HL-60/S4 treated with phorbol 12-myristate 13-acetate at 8.2 ng/mL for 4 days and 3 days (cell line): ENCODE measurements around the gene PCNX1.

Experiments
- in situ Hi-C: fragments of 300-500 bp; cut with MboI; formaldehyde crosslinking; loops from 2 replicates; pipeline ENCODE4 v1.15.0; 2022; ENCODE audit warnings: low sequenced_read_pairs

PCNX1 gene

DNA sequence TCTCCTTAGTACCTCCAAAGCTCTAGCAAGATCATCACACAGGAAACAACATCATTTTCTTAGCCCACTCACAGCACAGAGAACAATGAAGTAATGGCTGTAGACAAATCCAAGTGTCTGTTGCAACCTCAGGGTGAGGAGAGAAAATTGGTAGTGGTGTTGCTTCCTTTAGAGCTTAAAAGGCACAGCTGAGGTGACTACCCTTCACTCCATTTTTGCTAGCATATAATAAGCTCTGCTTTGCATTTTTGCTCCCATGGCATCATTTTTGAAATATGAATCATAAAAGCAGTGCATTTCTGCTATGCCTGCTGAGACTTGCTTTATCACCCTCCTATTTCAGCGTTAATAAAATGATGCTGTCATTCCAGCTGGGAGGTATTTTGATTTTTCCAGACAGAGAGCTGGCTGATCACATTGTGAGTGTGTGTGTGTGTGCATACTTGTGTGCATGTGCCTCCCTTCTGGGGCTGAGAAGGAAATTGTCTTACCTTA lies 18.5 kb upstream of the PCNX1 start:
- in situ Hi-C loops = no loop called here

GRCh38 chr14:70889555-70889954 lies 17.7 kb upstream of the PCNX1 start:
- in situ Hi-C loops = no loop called here

DNA sequence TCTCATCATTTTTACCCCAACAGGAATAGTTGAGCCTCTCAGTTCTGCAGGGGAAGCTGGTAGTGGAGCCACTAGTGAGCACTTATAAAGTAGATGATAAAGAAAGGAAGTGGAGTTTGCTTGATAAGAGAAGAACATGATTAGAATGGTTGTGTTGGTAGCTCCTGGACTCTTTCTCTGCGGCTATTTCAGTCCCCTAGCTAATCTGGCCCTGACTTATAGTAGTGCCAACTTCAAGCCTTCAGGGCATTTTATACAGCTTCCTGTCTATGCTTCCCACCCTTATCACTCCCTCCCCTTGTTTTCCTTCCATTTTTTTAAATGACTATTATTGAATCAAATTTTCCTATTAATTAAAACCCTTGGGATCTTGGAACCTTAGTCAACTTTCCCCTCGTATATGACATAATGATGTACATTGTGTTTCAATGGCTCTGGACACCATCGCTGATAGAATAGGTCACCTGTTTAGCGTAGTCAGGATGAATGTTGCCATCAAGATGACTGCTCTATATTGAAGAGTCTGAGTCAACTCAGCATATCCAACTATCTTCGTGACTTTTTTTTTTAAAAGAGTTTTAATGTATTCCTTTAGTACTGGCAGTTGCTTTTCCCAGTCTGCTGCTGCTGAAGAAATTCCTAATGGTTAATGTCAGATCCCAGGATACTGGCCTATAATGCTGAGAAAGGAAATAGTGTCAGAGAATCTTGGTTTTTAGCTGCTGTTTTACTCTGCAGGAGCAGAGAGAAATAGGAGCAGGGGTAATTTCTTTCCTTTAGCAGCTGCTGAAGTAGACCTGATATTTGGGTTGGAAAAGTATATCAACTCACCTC lies 16.2 kb upstream of the PCNX1 start:
- in situ Hi-C loops = no loop called here

DNA sequence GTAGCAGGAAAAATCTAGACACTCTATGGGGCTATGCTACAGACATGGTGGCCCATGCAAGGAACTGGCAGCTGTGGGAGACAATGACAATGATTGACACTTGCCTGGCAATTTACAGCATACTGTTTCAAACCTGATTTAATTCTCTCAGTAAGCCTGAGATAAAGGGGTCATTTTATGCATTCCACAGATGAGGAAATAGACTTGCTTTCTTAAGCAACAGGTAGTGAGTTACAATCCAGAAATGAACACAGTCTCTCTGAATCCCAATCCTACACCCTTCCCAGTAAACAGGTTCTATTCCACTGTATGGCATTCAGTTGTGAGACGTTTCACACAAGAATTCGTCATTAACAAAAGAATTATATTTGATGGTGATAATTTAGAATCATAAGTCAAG lies 15.5 kb upstream of the PCNX1 start:
- in situ Hi-C loops = no loop called here

DNA sequence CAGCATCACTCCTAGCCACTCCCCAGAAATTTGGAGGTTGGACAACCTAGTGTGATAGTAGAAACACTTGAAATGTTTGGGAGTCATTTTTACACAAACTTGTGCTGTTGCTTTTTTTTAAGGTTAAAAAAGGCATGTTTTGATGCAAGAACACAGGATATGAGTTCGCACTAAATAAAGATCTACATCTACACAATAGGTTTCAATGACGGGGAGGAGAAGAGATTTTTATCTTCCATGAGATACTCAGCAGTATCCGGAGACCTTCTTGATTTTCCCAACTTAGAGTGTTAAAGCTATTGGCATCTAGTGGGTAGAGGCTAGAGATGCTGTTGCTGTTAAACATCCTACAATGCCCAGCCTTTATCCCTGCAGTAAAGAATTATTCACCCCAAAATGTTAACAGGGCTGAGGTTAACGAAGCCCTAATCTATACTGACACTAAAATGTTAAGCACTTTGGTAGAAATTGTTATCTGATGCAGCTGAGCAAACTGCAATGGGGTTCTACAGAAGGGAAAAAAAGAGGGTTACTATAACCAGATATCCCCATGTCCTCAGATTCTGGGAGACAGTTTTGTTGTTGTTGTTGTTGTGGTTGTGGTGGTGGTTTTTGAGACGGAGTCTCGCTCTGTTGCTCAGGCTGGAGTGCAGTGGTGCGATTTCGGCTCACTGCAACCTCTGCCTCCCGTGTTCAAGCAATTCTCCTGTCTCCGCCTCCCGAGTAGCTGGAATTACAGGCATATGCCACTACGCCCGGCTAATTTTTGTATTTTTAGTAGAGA lies 14.0 kb upstream of the PCNX1 start:
- in situ Hi-C loops = no loop called here

GRCh38 chr14:70893858-70894291 lies 13.4 kb upstream of the PCNX1 start:
- in situ Hi-C loops = no loop called here

DNA sequence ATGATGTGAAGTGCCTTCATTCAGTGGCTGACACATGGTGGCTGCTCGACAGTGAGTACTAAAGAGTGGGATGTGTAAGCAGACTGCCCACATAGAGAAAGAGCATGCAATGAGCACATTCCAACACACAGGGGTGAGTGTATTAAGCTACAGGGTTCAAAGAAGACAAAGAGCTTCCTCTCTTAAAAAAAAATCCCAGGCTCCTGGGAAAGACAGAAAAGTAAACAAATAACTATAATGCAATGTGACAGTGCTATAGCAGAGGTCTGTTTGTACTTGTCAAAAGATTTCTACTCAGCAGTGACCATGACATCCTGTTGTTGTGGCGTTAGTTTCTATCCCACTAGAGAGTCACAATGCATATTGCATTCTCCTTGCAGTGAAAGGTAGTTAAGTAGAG lies 12.4 kb upstream of the PCNX1 start:
- in situ Hi-C loops = no loop called here

- in situ Hi-C loops = no loop called here
Measured at GRCh38 chr14:70896317-70896716, 10.9 kb upstream of the PCNX1 start.

DNA sequence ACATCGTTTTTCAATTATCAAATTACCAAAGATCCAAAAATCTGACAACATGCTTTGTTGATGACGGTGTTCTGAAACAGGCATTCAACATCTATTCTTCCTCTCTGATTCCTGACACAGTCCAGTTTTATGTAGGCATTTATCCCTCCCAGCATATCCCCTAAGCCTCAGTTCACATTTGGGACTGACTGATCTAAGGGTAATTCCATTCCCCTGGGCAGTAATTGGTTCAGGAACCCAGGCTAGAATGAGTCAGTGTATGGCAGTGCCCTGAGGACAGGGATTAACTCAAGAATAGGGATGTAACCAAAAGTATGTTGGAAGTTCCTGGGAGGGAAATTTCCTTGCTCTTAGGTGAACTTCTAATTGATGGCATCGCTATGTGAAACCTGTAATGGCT lies 10.3 kb upstream of the PCNX1 start:
- in situ Hi-C loops = no loop called here

GRCh38 chr14:70897464-70897863 lies 9.8 kb upstream of the PCNX1 start:
- in situ Hi-C loops = no loop called here

DNA sequence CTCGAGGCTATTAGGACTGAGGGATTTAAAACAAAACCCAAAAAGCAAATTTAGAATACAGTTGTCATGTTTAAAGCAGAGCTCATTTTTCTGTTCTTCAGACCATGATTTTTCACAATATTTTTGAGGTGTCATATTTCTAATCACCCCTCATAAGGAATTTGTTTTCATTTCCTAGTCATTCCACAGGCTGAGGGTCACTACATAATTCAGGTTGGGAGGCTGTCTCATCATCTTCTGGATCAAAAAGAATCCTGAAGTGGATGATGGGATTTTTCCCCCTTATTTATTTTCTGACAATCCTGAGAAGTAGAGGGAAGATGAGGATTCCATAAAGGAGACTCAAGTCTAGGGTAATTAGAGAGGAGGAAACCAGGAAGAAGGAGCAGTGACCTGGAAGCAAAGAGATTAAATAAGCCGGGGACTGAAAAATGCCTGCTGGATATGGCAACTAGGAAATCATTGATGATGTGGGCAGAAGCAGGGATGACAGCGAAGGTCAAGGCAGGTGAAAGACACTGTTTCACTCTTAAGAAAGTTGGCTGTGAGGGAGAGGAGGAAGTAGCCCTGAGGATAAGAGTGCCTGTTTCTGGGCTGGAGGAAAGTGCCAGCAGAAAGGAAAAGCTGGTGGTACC lies 9.0 kb upstream of the PCNX1 start:
- in situ Hi-C loops = no loop called here

DNA sequence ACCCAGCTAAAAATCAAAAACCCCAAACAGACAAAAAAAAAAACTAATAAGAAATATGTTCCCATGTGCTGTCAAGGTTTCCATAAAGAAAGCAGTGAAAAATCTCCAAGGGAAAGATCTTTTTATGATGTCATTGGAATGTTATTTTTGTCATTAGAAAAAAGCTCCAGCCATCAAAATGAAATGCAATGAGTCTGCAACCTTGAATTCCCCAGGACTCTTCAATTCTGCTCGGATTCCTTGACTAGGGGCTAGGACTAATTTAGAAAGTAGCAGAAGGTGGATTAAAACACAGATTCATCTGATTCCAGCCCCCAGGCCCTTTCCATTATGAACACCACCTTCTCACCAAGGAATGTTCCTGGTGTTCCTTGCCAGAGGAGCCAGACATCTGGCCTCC lies 6.0 kb upstream of the PCNX1 start:
- in situ Hi-C loops = no loop called here

- in situ Hi-C loops = no loop called here
Measured at GRCh38 chr14:70902184-70902583, 5.1 kb upstream of the PCNX1 start.

- in situ Hi-C loops = no loop called here
Measured at GRCh38 chr14:70904373-70904772, 2.9 kb upstream of the PCNX1 start.

GRCh38 chr14:70905301-70905700 lies 2.0 kb upstream of the PCNX1 start:
- in situ Hi-C loops = no loop called here

GRCh38 chr14:70906793-70907175 lies 475 bp upstream of the PCNX1 start:
- in situ Hi-C loops = no loop called here

- in situ Hi-C loops = no loop called here
Measured at GRCh38 chr14:70907996-70908934, 1.0 kb downstream of the PCNX1 start.

DNA sequence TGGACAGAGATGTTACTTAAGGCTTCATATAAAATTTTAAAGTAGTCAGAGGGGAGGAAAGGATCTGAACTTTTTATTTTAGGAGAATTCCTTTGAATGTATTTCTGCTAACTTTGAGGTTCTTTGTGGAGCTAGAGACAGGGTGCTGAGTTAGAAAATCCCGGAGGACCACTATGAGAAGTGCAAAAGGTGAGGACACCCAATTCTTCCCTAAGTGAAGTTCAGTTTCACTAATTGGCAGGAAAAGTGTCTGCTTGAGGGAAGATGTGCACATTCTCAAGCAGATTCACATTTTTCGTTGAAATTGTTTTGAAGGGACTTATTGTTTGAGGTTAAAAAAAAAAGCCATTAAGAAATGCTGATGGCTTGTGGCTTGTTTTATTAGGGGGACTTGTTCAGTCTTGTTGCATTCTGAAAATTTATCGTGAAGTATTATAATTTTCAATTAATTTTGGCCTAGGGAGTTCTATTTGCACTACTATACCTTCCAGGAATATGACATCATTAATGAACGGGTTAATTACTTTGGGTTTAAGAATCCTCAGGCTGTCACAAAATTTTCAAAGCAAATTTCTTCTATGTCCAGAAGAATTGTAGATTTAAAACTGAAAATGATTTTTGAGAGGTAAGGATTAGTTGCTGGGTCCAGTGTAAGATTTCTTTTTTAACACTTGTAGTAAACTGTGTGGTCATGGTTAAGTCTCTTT lies 1.8 kb downstream of the PCNX1 start:
- in situ Hi-C loops = no loop called here

DNA sequence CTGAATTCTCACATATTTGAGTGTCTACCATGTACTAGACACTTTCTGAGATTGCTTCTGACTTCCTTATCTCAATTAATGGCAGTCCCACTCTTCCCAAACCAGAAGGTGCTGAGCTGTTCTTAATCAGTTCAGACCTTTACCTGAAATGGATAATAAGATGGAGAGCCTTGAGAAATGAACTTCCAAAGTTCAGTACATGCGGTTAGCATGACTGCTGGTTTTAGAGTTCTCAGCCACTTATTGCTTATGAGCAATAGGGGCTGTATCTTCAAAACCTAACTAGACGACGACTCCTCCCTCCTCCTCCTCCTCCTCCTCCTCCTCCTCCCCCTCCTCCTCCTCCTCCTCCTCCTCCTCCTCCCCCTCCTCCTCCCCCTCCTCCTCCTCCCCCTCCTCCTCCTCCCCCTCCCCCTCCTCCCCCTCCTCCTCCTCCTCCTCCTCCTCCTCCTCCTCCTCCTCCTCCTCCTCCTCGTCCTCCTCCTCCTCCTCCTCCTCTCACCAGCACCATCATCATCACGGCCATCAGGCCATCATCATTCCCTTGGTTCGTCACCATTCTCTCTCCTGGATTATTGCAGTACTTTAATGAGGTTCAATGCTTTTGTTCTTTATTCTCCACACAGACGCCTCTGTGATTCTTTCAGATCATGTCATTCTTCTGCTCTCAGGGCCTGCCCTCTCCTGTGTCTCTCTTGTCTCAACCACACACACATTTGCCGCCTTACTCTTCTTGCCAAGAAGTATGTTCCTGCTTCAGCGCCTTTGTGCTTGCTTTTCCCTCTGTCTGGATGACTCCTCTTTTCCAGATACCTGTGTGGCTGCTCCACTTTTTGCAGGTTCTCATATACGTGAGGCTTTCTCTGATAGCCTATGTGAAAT lies 2.7 kb downstream of the PCNX1 start:
- in situ Hi-C loops = no loop called here
